Right kidney (tissue), 9 donors: Measurements from ENCODE around the gene CXCL6.
A peak's percentile ranks its signal among the peaks of the same experiment; 100 is the strongest.

Source experiments
- DNase-seq: peaks from one replicate; pipeline ENCODE4 v3.0.0-alpha.2; 2016
- long read RNA-seq, 8 donors: transcript quantifications; one replicate each; lab custom pipeline, GENCODE V29; 2026

Gene CXCL6
- long read RNA-seq, donor 1 = 0 reads
- long read RNA-seq, donor 2 = 0 reads
- long read RNA-seq, donor 3 = 0 reads
- long read RNA-seq, donor 4 = 0 reads
- long read RNA-seq, donor 5 = 0 reads
- long read RNA-seq, donor 6 = 0 reads
- long read RNA-seq, donor 7 = 0 reads
- long read RNA-seq, donor 8 = 0 reads

DNA sequence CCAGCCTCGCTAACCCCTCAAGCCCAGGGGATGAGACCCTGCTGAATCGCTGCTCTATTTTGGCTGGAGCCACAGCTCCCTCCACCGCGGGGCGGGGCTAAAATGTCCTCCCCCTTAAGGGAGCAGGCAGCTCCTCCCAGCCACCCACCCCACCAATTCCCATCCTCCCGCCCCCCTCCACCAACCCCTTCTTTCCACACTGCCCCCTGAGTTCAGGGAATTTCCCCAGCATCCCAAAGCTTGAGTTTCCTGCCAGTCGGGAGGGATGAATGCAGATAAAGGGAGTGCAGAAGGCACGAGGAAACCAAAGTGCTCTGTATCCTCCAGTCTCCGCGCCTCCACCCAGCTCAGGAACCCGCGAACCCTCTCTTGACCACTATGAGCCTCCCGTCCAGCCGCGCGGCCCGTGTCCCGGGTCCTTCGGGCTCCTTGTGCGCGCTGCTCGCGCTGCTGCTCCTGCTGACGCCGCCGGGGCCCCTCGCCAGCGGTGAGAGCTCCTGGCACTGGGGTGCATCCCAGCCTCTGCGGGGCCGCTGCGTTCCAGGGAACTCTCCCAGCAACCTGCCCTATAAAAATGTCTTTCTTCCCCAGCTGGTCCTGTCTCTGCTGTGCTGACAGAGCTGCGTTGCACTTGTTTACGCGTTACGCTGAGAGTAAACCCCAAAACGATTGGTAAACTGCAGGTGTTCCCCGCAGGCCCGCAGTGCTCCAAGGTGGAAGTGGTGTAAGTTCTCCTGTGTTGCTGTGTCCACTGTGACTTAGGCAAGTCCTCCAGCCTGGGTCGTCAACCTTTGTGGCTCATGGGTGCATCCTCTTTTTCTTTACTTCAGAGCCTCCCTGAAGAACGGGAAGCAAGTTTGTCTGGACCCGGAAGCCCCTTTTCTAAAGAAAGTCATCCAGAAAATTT is at the start of gene CXCL6:
Gene CXCL6 (plus strand): TSS at position 306 of the 907 bp plus-strand sequence. CDS start 73 bp downstream, at position 379.
- peak; percentile 40 for DNase-seq

DNA sequence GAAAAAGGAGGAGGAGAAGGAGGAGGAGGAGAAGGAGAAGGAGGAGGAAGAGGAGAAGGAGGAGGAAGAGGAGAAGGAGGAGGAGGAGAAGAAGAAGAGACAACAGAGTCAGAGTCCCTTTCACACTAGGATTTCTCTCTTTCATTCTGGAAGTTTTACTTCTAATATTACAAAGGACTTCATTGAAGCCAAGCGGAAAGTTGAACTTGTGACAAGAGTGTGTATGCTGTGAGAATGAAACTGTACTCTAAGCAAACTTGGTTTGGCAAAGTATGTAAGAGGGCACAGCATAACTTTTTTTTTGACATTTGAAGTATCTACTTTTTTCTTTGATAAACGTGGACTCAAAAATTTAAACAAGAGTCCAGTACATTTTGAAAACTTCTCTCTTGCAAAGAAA is 48.1 kb upstream of the CXCL6 start:
- no peak for DNase-seq

DNA sequence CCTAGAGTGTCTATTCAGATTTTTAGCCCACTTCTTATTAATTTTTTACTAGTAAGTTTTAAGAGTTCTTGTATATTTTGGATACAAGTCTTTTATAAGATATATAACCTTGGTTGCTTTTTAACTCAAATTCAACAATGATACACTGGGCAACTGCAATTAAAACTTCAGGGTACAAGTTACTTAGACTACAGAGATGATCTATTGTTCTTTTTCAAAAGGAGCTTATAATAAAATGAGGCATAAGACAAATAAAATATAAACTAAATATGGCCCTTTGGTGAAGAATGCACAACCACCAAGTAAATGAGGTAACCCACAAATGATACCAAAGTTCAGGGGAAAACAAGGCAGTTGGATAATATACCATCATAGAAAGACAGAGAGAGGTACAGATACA is 37.6 kb upstream of the CXCL6 start:
- DNase-seq = no peak

DNA sequence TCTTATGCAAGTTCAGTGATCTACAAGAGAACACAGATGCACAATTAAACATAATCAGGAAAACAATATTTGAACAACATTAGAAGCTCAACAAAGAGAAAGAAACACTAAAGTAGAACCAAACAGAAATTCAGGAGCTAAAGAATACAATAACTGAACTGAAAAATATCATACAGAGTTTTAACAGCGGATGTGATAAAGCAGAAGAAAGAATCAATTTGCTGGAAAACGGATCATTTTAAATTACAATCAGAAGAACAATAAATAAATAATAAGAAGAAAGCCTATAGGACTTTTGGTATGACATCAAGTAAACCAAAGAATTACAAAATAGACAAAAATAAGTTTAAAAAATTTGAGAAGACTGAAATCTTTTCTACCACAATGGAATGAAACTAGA is 36.3 kb upstream of the CXCL6 start:
- DNase-seq = no peak

DNA sequence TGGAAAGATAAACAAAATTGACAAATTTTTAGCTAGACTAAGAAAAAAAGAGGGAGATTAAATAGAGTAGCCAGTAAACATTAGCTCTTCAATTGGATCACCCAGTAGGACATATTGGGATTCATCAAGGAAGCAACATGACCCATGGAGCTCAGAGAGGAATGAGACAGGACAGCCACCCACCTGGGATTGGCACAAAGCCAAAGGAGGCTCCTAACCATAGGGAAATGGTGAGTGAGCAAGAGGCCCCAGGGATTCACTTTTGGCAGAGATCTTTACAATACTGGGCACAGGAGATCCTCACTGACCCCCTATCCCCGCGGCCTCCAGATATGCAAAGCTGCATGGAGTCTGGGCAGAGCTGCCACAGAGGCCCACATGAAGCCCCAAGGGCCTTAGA is 34.8 kb upstream of the CXCL6 start:
- no peak for DNase-seq

DNA sequence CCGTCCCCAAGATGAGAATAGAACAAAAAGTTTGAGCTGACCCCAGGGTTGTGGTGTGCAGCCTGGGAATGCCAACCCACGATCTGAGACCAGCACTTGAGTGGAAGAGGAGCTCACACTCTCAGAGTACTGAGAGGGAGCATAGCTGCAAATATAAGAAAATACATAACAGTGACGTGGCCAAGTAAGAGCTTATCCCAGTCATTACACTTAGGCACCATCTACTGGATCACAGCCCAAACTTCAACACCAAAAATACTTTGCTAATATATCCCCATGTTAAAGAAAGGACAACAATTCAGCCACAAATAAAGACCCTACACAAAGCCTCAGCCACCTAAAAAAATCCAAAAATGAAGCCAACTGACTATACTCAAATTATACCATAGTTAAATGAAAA is 33.3 kb upstream of the CXCL6 start:
- DNase-seq = no peak

DNA sequence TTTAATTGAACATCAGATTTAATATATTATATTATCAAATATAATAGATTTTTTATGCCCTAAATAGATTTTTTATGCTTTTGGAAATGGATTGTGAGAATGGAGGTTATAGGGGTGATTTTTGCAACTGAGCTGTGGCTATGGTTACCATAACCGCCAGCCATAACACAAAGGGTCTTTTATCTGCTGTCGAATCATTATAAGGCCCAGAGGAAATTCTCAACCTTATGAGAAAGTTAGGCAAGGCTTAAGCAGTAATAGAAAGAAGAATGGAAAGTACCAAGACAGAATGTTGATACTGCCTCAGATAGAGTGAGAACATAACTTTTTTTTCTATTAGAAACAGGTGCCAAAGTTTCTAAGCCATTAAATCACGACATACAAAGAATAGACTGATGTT is 26.3 kb upstream of the CXCL6 start:
- no peak for DNase-seq

DNA sequence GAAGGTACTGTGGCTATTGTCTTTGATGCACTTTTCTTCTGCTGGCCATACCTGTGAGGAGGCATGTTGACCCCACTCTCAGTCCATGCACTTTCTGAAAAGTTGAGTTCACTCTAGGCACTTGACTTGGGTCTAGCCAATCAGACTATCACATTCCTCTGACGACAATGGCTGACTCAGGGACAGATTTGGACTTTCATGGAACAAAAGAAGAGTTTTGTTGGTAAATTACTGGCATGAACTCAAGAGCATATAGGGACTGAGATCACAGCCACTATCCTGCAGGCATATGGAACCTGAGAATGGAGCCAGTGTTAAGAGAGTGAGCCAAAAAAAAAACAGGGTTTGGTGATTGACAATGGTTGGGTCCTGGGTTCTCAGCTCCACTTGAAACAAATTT is 24.6 kb upstream of the CXCL6 start:
- DNase-seq = no peak

DNA sequence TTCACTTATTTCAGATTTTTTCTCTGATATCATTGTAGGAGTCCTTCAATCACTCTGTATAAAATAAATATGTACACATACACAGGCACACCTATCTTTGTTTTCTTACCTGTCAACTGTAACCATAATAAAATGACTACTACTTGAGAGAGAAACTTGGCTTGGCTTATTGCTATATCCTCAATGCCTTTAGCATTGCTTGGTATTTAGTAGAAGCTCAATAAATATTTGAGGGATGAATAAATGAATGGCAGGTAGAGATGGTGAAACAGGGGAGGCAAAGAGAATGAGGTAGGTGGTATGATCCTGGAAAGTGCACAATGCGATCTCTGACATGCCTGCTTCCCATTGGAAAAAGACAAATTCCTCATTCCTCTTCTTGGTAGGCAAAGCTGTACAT is 21.8 kb upstream of the CXCL6 start:
- DNase-seq = no peak

DNA sequence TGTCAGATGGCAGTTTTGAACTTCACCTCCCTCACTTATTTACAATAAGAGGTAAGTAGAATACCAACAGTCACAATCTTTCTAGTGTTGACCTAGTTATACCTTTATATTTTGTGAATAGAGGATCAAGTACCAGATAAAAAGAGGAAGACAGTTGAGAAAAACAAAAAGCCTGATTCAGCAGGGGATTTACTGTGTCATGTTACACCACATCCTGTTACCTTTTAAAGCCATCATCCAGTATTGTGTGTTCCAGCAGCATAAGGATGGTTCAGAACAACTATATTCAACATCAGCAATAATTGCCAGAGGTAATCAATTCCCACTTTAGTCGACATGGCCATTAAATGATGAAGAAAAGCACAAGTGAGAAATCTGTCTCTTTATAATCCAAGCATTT is 21.3 kb upstream of the CXCL6 start:
- DNase-seq = no peak

DNA sequence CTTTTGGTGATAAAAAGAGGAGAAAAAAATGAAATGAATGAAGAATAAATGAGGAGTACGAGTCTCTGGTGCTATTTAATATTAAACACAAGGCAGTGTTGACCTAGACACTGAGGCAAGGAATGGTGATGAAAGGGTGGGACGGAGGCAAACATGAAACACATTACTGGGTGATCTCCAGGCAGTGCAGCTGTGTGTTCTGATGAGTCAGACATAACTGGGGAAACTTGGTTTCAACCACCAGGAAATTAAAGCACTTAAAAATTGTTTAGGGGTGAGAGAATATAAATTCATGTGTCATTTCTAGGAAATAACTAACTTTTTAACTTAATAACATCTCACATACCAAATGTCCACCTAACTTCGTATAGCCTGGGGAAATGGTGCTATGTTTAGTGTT is 19.7 kb upstream of the CXCL6 start:
- DNase-seq = no peak

DNA sequence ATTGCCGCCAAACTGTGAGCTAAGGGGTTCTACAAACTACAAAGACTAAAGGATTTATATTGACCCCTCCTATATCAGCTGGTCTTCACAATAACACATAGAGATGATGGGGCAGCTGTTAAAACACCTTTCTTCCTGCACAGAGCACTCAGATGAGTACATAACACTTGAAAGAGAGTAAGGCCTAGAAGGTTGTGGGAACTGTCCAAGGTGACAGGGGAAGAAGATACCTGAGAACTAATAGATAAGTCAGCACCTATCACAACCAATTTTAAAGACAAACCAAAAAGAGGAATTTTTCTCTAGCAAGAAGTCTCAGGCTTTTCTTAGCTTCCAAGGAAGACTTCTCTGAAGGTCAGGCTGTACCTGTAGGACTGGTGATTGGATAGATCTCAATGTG is 19.1 kb upstream of the CXCL6 start:
- DNase-seq = no peak

DNA sequence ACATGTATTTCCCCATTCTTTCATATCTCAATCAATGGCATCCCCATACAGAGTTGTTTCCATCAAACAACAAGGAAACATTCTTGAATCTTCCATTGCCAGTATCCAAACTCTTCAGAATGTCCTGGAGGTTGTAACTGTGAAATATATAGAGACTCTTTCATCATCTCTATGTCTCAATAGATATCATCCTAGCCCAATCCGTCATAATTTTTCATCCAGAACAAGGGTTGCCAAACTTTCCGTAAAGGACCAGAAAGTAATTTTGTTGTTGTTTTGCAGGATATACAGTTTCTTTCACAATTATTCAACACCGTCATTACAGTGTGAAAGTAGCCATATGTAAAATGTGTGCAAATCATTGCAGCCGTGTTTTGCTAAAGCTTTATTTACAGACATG is 15.2 kb upstream of the CXCL6 start:
- DNase-seq = no peak

DNA sequence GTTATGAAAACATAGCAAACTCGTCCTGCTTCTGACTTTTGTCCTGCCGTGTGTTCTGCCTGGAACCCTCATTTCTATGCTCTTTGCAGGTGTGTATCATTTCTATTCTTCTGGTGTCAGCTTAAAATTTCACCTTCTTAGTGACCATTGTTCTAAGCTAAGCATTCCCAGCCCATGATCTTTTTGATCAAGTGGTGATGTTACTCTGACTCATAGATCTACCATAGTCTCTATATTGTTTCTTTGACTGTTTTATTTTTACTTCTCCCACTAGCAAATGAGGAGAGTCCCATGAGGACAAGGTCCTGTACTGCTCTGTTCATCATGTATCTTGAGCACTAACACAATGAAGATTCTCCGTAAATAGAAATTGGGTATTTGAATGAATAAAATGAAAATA is 14.1 kb upstream of the CXCL6 start:
- no peak for DNase-seq

DNA sequence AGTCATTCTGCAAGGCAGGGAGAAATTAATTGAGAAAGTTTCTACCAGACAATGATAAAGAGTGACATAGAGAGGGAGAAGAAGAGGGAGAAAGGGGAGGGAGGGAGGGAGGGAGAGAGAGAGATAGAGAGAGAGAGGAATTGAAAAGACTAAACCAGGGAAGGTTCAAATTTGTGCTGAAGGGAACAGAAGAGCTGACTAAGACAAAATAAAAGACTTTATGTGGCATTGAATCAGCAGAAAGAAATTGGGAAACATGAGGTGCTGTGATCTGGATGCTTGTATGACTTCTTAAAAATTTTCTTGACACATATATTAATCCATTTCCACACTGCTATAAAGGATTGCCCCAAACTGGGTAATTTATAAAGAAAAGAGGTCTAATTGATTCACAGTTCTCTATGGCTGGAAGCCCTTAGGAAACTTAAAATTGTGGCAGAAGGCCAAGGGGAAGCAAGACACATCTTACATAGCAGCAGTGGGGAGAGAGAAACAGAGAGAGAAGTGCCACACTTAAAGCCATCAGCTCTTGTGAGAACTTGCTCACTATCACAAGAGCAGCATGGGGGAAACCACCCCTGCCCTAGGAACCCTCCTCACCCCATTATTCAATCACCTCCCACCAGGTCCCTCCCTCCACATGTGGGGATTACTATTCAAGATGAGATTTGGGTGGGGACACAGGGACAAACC is 13.5 kb upstream of the CXCL6 start:
- no peak for DNase-seq

DNA sequence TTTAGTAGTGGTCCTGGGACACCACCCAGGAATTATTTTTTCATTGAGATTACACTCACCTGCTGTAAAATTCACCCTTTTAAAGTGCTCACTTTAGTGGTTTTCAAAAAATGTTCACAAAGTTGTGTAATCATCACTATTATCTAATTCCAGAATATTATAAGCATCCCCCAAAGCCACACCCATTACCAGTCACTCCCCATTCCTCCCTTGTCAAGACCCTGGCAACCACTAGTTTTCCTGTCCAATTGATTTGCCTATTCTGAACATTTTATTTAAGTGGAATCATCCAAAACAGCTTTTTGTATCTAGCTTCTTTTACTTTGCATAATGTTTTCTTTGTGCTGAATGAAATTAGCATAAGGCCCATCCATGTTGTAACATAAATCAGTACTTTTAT is 12.7 kb upstream of the CXCL6 start:
- DNase-seq = no peak

DNA sequence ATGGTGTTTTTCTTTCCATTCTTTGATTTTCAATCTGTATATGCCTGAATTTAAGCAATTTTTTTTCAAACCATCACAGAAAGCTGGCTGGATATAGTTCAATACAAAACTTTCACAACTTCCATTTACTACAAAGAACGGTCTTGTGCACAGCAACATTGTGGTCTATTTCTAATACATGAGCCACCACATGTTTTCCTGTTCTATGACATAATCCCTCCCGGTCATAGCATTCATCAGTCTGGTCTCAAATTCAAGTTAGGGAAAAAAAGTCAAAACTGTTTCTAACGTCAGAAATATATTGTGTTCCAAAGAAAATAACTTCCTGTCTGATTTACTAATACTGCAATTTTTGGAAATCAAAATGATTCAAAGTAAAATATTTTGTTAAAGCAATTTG is 7.5 kb upstream of the CXCL6 start:
- DNase-seq = no peak

DNA sequence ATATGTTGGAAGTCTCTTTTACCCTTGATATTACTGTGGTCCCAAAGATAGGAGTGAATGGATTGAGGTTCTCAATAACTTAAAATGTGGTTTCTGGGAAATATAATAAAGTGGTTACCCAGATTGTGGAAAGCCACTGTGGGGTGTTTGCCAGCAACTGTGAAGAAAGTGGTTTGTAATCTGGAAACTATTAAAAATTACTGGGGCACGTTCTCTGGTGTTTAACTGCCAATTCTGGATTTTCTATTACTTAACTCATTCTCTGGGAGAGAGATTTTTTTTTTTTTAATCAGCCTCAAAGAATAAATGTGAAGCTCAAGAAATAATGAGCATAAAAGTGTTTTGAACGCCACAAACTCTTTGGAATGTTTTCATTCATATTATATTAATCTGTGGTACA is 4.9 kb upstream of the CXCL6 start:
- no peak for DNase-seq

DNA sequence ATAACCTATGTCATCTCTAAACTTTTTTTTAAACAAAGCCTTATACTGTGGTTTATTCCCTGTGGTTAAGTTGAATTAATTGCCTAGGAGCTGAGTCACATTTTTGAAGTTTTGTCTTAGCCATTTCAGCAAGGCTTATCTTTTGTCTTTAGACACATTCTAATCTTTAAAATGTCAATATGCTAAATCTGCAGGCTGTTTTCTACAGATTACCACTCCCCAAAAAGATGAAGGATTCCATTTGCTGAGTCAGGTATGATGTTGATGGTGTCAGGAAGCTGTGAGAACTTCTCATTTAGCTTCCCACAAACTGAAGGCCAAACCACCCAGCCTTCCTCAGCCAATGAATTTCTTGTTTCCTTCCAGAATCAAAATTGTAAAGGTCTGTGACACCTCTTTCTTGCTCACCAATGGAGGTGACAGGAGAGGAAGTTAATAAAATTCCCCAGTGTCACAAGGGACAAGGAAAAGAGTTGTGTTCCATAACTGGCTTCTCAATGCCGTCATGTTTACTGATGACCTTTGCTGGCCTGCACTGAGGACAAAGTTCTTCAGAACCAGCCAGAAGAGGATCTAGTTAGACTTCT is 3.7 kb upstream of the CXCL6 start:
- DNase-seq = no peak

DNA sequence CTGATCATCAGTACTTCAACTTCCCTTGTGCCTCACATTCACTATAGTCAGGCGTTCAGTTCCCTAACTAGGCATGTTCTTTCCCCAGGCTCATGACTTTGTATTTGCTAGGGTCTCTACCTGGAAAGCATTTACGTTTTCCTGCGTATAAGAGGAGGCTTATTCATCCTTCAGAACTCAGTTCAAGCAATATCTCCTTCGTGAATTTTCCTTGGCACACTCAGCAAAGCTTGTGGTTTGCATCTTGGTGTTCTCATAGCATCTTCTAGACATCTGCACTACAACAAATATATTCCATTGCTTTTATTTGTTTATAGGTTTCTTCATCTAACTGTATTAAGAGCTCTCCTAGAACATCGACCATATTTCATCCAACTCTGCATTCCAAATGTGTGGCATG is 2.6 kb downstream of the CXCL6 start:
- no peak for DNase-seq

DNA sequence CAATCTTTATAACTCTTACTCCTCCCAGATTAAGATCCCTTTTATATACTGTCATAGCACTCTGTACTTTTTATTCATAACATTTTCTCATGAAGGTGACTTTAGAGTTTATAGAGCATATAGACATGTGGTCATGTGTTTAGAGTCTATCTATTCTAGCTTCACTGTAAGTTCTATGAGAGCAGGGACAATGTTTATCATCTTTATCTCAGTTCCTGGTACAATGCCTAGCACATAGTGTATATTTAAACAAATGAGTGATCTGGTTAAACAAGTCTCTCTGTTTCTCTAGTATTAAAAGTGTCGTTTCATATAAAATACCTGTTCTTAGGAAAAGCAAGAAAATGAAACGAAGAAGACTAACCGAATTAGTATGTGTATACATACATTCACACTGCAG is 3.2 kb downstream of the CXCL6 start:
- DNase-seq = no peak

DNA sequence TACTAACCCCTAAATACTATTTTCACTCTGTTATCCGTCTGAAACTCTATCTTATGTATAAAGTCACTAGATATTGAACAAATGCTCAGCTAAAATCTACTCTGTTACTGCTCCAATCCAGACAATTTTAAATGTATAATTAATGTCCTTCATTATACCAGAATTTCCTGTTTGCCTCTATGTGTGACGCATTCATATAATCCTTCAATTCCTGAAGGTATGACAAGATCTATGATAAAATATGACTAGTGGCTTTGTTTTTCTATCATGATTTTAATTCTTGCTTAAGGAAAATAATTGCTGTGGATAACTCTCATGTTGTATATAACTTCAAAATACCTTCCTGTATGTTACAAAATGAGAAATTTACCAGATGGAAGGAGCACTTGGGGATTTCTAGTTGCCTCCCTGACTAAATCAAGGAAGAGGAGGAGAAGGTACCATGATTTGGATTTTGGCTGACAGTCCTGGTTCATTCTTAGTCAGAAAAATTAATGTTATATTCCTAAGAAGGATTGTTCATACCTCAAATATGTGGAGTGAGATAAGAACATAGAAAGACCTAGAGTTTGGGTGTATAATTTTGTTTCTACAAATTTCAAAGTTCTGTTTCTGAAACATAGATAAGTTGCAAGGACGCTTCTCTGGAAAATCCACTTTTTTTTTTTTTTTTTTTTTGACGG is 4.9 kb downstream of the CXCL6 start:
- DNase-seq = no peak

DNA sequence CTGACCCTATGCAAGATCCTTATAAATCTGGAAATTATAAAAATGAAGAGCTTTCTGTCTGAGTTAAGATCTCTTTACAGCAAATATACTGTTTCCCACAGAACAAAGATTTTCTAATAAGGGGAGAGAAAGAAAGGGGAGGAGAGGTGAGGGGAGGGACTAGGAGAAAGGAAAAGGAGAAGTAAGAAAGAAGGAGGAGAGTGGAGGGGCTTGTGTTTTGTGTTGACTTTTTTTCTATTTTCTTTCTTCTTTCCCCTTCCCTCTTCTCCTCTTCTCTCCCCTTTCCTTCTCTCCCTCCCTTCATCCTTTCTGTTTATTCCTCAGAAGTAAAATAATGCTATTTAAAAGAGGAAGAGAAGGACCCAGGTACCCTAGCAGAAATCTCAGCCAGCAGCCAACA is 6.2 kb downstream of the CXCL6 start:
- no peak for DNase-seq
